Sigmoid colon (tissue), 7 donors: Measurements from ENCODE around the gene INKA1. TPM values are rescaled to one million over a fixed set of nuclear protein-coding genes. Genes with fewer than 3 reads are reported as not detected.
"Not testable (repeated sequence)": the region's sequence is repeated elsewhere in the genome, so short reads cannot be mapped to it uniquely, and the experiment has no call there.

Experiments used
- DNase-seq: peaks from one replicate; pipeline ENCODE4 v3.0.0-alpha.2; 2019
- H3K27ac ChIP-seq, 4 donors: fragments of 200-600 bp; sonication (generic); one replicate each; pipeline ENCODE4 v1.5.1; 2016 to 2019; ENCODE audit warnings: mild to moderate bottlenecking in 1 of 4
- H3K27me3 ChIP-seq, 3 donors: fragments of 200-600 bp; sonication (generic); one replicate each; pipeline ENCODE4 v1.5.1; 2019; ENCODE audit warnings: mild to moderate bottlenecking in 1 of 3
- H3K36me3 ChIP-seq, 4 donors: fragments of 200-600 bp; sonication (generic); one replicate each; pipeline ENCODE4 v1.5.1; 2016 to 2019
- H3K4me1 ChIP-seq, 4 donors: fragments of 200-600 bp; sonication (generic); one replicate each; pipeline ENCODE4 v1.5.1; 2017 to 2019
- H3K4me3 ChIP-seq, 4 donors: fragments of 200-600 bp; sonication (generic); one replicate each; pipeline ENCODE4 v1.5.1; 2017 to 2019; ENCODE audit warnings: mild to moderate bottlenecking in 2 of 4, moderate library complexity in 1 of 4
- H3K9me3 ChIP-seq, 4 donors: fragments of 200-600 bp in 3 of 4; sonication (generic) in 3 of 4; one replicate each; pipeline versions ENCODE4 v1.5.1 to v1.6.1; 2013 to 2019
- CTCF ChIP-seq, 4 experiments: fragments of 450-650 bp in 3 of 4; fragments of 200-600 bp in 1 of 4; IDR thresholded peaks; one replicate each; pipeline ENCODE4 v1.5.1; 2016 to 2019; ENCODE audit warnings: antibody characterized with exemption in 4 of 4, mild to moderate bottlenecking in 3 of 4, moderate library complexity in 2 of 4
- EP300 ChIP-seq, 4 donors: sonication (generic); formaldehyde crosslinking; IDR thresholded peaks; one replicate each; pipeline ENCODE4 v1.6.1; 2017; ENCODE audit warnings: antibody characterized with exemption in 4 of 4
- POLR2A ChIP-seq, 2 donors: fragments of 450-650 bp; IDR thresholded peaks; one replicate each; pipeline ENCODE4 v1.6.1; 2016; ENCODE audit warnings: antibody characterized with exemption in 2 of 2, mild to moderate bottlenecking in 2 of 2, moderate library complexity in 2 of 2
- POLR2AphosphoS5 ChIP-seq, 4 donors: sonication (generic); formaldehyde crosslinking; IDR thresholded peaks; one replicate each; pipeline ENCODE4 v1.6.1; 2017; ENCODE audit warnings: antibody characterized with exemption in 4 of 4
- WGBS, 2 donors: extraction: QIAGEN DNeasy Blood & Tissue Kit; methylation state at CpG; one replicate each; pipeline ENCODE4 v1.1.7; 2013; 5-methylcytosine and 5-hydroxymethylcytosine counted together
- intact Hi-C: fragments of 100-400 bp; cut with DNase I; formaldehyde crosslinking; loops from one replicate; pipeline ENCODE4 v1.15.1; 2023
- polyA plus RNA-seq, 3 donors: library from polyadenylated mRNA; stranded (reverse); fragments of 200-250 nt; gene quantifications; one replicate each; pipeline ENCODE4 v1.2.3, GENCODE V29; 2013
- total RNA-seq, 4 donors: library from RNA; depleted of rRNA; stranded (reverse); fragments of >200 nt; gene quantifications; one replicate each; pipeline ENCODE4 v1.1.0, GENCODE V29; 2016
- donor health status: healthy with polysubstance abuse.
- donor health status: Bipolar disorder and iron deficiency.
- donor health status: healthy.

Gene INKA1
- total and polyA plus RNA-seq, 7 donors: 0.60 to 5.0 (median 3.7) TPM; not detected in 1

GRCh38 chr3:49813497-49814174, 10.6 kb downstream of the INKA1 start, which contains the start of gene UBA7:
TSS of gene UBA7 (minus strand) at chr3:49813953. CDS start at chr3:49813787, 166 bp downstream.
- H3K27ac ChIP-seq: peak within 1 kb of the TSS; percentile 79 to 82 (median 81)
- H3K4me3 ChIP-seq: peak within 1 kb of the TSS; percentile 44 to 60 (median 58)
- no peak for TF ChIP-seq EP300 (IDR thresholded peaks at IDR 0.05)
- peak in 2 of 4 donors; percentile 34 to 41 for TF ChIP-seq POLR2AphosphoS5 (IDR thresholded peaks at IDR 0.05)
- 6 to 9% methylated on average over 9 of the region's 9 CpGs for WGBS, 2 donors
- H3K4me1 ChIP-seq: peaks cover 0 to 20% (median 18%) of the 10 kb centered on the region in 4 donors
- H3K36me3 ChIP-seq: peaks cover 3 to 34% (median 10%) of the 10 kb centered on the region in 4 donors
- H3K9me3 ChIP-seq: no peaks in the 10 kb centered on the region
- intact Hi-C loops: no loop called here
- peak; percentile 84 for DNase-seq
- H3K27me3 ChIP-seq: no peaks in the 10 kb centered on the region

GRCh38 chr3:49823131-49823530, 20.1 kb downstream of the INKA1 start:
- H3K4me3 ChIP-seq, H3K4me1 ChIP-seq, DNase-seq, H3K27ac ChIP-seq, intact Hi-C loops, H3K9me3 ChIP-seq, H3K27me3 ChIP-seq, H3K36me3 ChIP-seq: not testable (repeated sequence)
- WGBS, 2 donors: 94 to 97% methylated on average over 3 of the region's 3 CpGs

- no peaks in the 10 kb centered on the region for H3K9me3 ChIP-seq
- intact Hi-C loops: no loop called here
- no peaks in the 10 kb centered on the region for H3K36me3 ChIP-seq
- no peak overlapping the region for H3K27ac ChIP-seq
- no peaks in the 10 kb centered on the region for H3K27me3 ChIP-seq
- no peak overlapping the region for H3K4me3 ChIP-seq
- no peak for DNase-seq
- 75 to 93% methylated on average over 6 of the region's 6 CpGs for WGBS, 2 donors
- TF ChIP-seq POLR2AphosphoS5 (IDR thresholded peaks at IDR 0.05) (no peak), POLR2A (IDR thresholded peaks at IDR 0.05) (no peak), CTCF (IDR thresholded peaks at IDR 0.05) (no peak), EP300 (IDR thresholded peaks at IDR 0.05) (no peak)
- H3K4me1 ChIP-seq: no peaks in the 10 kb centered on the region
Measured at GRCh38 chr3:49826016-49826415, 23.0 kb downstream of the INKA1 start.

- H3K4me3 ChIP-seq: no peak overlapping the region
- H3K4me1 ChIP-seq: no peaks in the 10 kb centered on the region
- intact Hi-C loops: no loop called here
- H3K36me3 ChIP-seq: peaks cover 0 to 4% (median 0%) of the 10 kb centered on the region in 4 donors
- no peaks in the 10 kb centered on the region for H3K27me3 ChIP-seq
- no peaks in the 10 kb centered on the region for H3K9me3 ChIP-seq
- TF ChIP-seq CTCF (IDR thresholded peaks at IDR 0.05): no peak
- no peak for DNase-seq
- WGBS, 2 donors: 59 to 89% methylated on average over 3 of the region's 3 CpGs
- H3K27ac ChIP-seq: no peak overlapping the region
Measured at GRCh38 chr3:49831341-49831740, 28.3 kb downstream of the INKA1 start.

GRCh38 chr3:49839193-49839809, 36.2 kb downstream of the INKA1 start:
- TF ChIP-seq POLR2A (IDR thresholded peaks at IDR 0.05): no peak
- TF ChIP-seq CTCF (IDR thresholded peaks at IDR 0.05): peak; percentile 77 to 89 (median 84)
- peak in 1 of 4 donors; percentile 49 for TF ChIP-seq POLR2AphosphoS5 (IDR thresholded peaks at IDR 0.05)
- TF ChIP-seq EP300 (IDR thresholded peaks at IDR 0.05): no peak
- H3K9me3 ChIP-seq: no peaks in the 10 kb centered on the region
- intact Hi-C loops: loop anchor here (1.0 to 2.0 kb wide), 2 partner anchors 37 to 138 kb away; no protein-coding TSS in a partner anchor
- no peaks in the 10 kb centered on the region for H3K36me3 ChIP-seq
- peak; percentile 87 for DNase-seq
- peaks cover 0 to 15% (median 4%) of the 10 kb centered on the region in 4 donors for H3K4me1 ChIP-seq
- H3K4me3 ChIP-seq: no peak overlapping the region
- no peaks in the 10 kb centered on the region for H3K27me3 ChIP-seq
- 47 to 48% methylated on average over 6 of the region's 6 CpGs for WGBS, 2 donors
- peak overlapping the region in 2 of 4 donors; percentile 9 to 25 for H3K27ac ChIP-seq
